ENCODE data around the gene IRF2. TPM values are rescaled to one million over a fixed set of nuclear protein-coding genes. Genes with fewer than 3 reads are reported as not detected.

IRF2 gene
- polyA plus RNA-seq, 1 donor from 2014 or later, result 1.4 TPM

- Histone ChIP-seq H3K9me3 (ENCODE audit: low read length) (no peaks in the 10 kb centered on the region), H3F3A (ENCODE audit: insufficient read depth, low read length, poor library complexity, severe bottlenecking) (no peaks in the 10 kb centered on the region), H3K27ac (ENCODE audit: low read length) (no peak overlapping the region), H4K20me1 (ENCODE audit: insufficient read depth) (no peaks in the 10 kb centered on the region), H3K9ac (ENCODE audit: low read length) (no peak overlapping the region), H2AFZ (ENCODE audit: low read depth, low read length) (no peak overlapping the region), H3K4me2 (ENCODE audit: low read length) (no peak overlapping the region), H3K9me2 (ENCODE audit: insufficient read depth, low read length) (no peaks in the 10 kb centered on the region), H3K27me3 (ENCODE audit: insufficient read depth, low read depth, low read length) (no peaks in the 10 kb centered on the region), H3K4me3 (ENCODE audit: low read length) (no peak overlapping the region), H3K36me3 (ENCODE audit: insufficient read depth, low read length) (no peaks in the 10 kb centered on the region), H3K79me2 (replicated peaks; ENCODE audit: insufficient read depth, low read length) (no peaks in the 10 kb centered on the region)
- no peak for TF ChIP-seq MXI1 (conservative IDR thresholded peaks at IDR 0.05; ENCODE audit: poor library complexity, severe bottlenecking)
- no peak for TF ChIP-seq SMC3 (conservative IDR thresholded peaks at IDR 0.05; ENCODE audit: poor library complexity)
- TF ChIP-seq, protein P1, sequence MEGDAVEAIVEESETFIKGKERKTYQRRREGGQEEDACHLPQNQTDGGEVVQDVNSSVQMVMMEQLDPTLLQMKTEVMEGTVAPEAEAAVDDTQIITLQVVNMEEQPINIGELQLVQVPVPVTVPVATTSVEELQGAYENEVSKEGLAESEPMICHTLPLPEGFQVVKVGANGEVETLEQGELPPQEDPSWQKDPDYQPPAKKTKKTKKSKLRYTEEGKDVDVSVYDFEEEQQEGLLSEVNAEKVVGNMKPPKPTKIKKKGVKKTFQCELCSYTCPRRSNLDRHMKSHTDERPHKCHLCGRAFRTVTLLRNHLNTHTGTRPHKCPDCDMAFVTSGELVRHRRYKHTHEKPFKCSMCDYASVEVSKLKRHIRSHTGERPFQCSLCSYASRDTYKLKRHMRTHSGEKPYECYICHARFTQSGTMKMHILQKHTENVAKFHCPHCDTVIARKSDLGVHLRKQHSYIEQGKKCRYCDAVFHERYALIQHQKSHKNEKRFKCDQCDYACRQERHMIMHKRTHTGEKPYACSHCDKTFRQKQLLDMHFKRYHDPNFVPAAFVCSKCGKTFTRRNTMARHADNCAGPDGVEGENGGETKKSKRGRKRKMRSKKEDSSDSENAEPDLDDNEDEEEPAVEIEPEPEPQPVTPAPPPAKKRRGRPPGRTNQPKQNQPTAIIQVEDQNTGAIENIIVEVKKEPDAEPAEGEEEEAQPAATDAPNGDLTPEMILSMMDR (IDR thresholded peaks at IDR 0.05; ENCODE audit: poor library complexity, severe bottlenecking), result no peak
- no peak for TF ChIP-seq RAD21 (conservative IDR thresholded peaks at IDR 0.05)
- TF ChIP-seq TAF1 (IDR thresholded peaks at IDR 0.05; ENCODE audit: low read depth), result no peak
- TF ChIP-seq POLR2AphosphoS5 (IDR thresholded peaks at IDR 0.05), result no peak
- TF ChIP-seq EP300 (conservative IDR thresholded peaks at IDR 0.05; ENCODE audit: poor library complexity, severe bottlenecking), result no peak
Observed at GRCh38 chr4:184416913-184417734, 57.2 kb downstream of the IRF2 start.

DNA sequence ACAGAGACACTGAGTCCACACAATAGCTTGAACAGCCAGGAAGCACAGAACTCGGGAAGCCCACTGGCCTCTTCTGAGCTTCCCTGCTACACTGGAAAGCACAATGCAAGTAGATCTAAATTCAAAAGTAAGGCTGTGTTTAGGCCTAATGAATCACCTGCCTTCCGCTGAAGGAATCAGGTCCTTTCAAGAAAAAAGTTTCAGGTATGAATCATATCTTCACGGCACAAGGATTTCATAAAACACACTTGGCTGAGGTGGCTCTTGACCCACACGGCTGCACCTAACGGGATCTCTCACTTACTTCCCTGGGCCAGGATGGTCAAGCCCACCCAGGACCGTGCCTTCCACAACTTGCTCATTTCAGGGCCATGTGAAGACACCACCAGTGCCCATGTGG, 59.3 kb downstream of the IRF2 start:
- Histone ChIP-seq H3K36me3 (ENCODE audit: insufficient read depth, low read length) (no peaks in the 10 kb centered on the region), H3K9me2 (ENCODE audit: insufficient read depth, low read length) (no peaks in the 10 kb centered on the region), H3F3A (ENCODE audit: insufficient read depth, low read length, poor library complexity, severe bottlenecking) (no peaks in the 10 kb centered on the region), H3K9me3 (ENCODE audit: low read length) (no peaks in the 10 kb centered on the region), H3K9ac (ENCODE audit: low read length) (no peak overlapping the region), H3K27me3 (ENCODE audit: insufficient read depth, low read depth, low read length) (no peaks in the 10 kb centered on the region), H3K4me2 (ENCODE audit: low read length) (no peak overlapping the region), H3K27ac (ENCODE audit: low read length) (no peak overlapping the region), H4K20me1 (ENCODE audit: insufficient read depth) (no peaks in the 10 kb centered on the region), H3K4me3 (ENCODE audit: low read length) (no peak overlapping the region), H3K79me2 (replicated peaks; ENCODE audit: insufficient read depth, low read length) (no peaks in the 10 kb centered on the region), H2AFZ (ENCODE audit: low read depth, low read length) (no peak overlapping the region)
- TF ChIP-seq TAF1 (IDR thresholded peaks at IDR 0.05; ENCODE audit: low read depth) (no peak), REST (IDR thresholded peaks at IDR 0.05; ENCODE audit: borderline replicate concordance) (no peak)
